GM23338 (cell line): ENCODE measurements around the gene TRIM21. TPM values are rescaled to one million over a fixed set of nuclear protein-coding genes. Genes with fewer than 3 reads are reported as not detected.

ENCODE experiments used
- ATAC-seq: fragments of 200-7000 bp; cut with Tn5 transposase; 3 replicates; pipeline ENCODE4 v1.9.1; 2020
- DNase-seq: peaks from one replicate; pipeline ENCODE4 v3.0.0-alpha.2; 2015; ENCODE audit warnings: low spot score
- H2AFZ ChIP-seq: fragments of 200-600 bp; sonication (generic); 2 replicates; pipeline ENCODE4 v1.8.0; 2016; ENCODE audit warnings: antibody characterized with exemption, mild to moderate bottlenecking, moderate library complexity
- H3F3A ChIP-seq: fragments of 200-600 bp; sonication (generic); replicated peaks from 2 replicates; pipeline ENCODE4 v1.8.0; 2017; ENCODE audit warnings: antibody characterized with exemption, mixed run types, low read depth
- H3K27ac ChIP-seq: fragments of 200-600 bp; sonication (generic); 2 replicates; pipeline ENCODE4 v1.6.1; 2016; ENCODE audit warnings: low read depth
- H3K27me3 ChIP-seq: fragments of 200-600 bp; sonication (generic); 2 replicates; pipeline ENCODE4 v1.8.0; 2016; ENCODE audit warnings: mild to moderate bottlenecking, mixed run types, moderate library complexity; ENCODE audit not compliant: insufficient read depth
- H3K36me3 ChIP-seq: fragments of 200-600 bp; sonication (generic); 2 replicates; pipeline ENCODE4 v1.8.0; 2016; ENCODE audit warnings: mild to moderate bottlenecking; ENCODE audit not compliant: insufficient read depth
- H3K4me1 ChIP-seq: fragments of 200-600 bp; sonication (generic); 2 replicates; pipeline ENCODE4 v1.8.0; 2016; ENCODE audit warnings: mild to moderate bottlenecking, moderate library complexity; ENCODE audit not compliant: insufficient read depth
- H3K4me2 ChIP-seq: fragments of 200-600 bp; sonication (generic); 2 replicates; pipeline ENCODE4 v1.7.1; 2017; ENCODE audit warnings: mixed run types
- H3K4me3 ChIP-seq: fragments of 200-600 bp; sonication (generic); 2 replicates; pipeline ENCODE4 v1.6.1; 2016; ENCODE audit warnings: mixed run types
- H3K79me2 ChIP-seq: fragments of 200-600 bp; sonication (generic); replicated peaks from 2 replicates; pipeline ENCODE4 v1.8.0; 2017; ENCODE audit warnings: mild to moderate bottlenecking; ENCODE audit not compliant: insufficient read depth
- H3K9me2 ChIP-seq: fragments of 200-600 bp; sonication (generic); 2 replicates; pipeline ENCODE4 v1.8.0; 2017; ENCODE audit not compliant: insufficient read depth
- H4K20me1 ChIP-seq: fragments of 200-600 bp; sonication (generic); replicated peaks from 2 replicates; pipeline ENCODE4 v1.8.0; 2017; ENCODE audit warnings: mild to moderate bottlenecking; ENCODE audit not compliant: insufficient read depth
- H3K27ac Mint-ChIP-seq: 2 replicates; pipeline ENCODE4 v1.8.0; 2020; ENCODE audit warnings: inconsistent platforms, mild to moderate bottlenecking, moderate library complexity, mixed read lengths
- H3K27me3 Mint-ChIP-seq: 3 replicates; pipeline ENCODE4 v1.8.0; 2022; ENCODE audit warnings: low read depth, mild to moderate bottlenecking, moderate library complexity, mixed read lengths, inconsistent platforms; ENCODE audit not compliant: insufficient read depth, poor library complexity
- H3K36me3 Mint-ChIP-seq: 3 replicates; pipeline ENCODE4 v1.8.0; 2021; ENCODE audit warnings: low read depth, mild to moderate bottlenecking, inconsistent platforms, moderate library complexity, mixed read lengths
- H3K4me1 Mint-ChIP-seq: 3 replicates; pipeline ENCODE4 v1.8.0; 2020; ENCODE audit warnings: mild to moderate bottlenecking, inconsistent platforms, mixed read lengths
- H3K4me3 Mint-ChIP-seq: 3 replicates; pipeline ENCODE4 v1.8.0; 2021; ENCODE audit warnings: moderate library complexity, mild to moderate bottlenecking, inconsistent platforms, mixed read lengths
- H3K9me3 Mint-ChIP-seq: 3 replicates; pipeline ENCODE4 v1.8.0; 2020; ENCODE audit warnings: moderate library complexity, mild to moderate bottlenecking, inconsistent platforms, mixed read lengths
- CREB1 ChIP-seq: fragments of 250-450 bp; sonication (Bioruptor Pico); IDR thresholded peaks from 2 replicates; pipeline ENCODE4 v1.5.0; 2020; ENCODE audit warnings: low read depth, mild to moderate bottlenecking, moderate library complexity
- CTCF ChIP-seq, 2 experiments: fragments of 200-600 bp in 1 of 2; sonication (generic) in 1 of 2; conservative IDR thresholded peaks; 2 replicates each; pipeline versions ENCODE4 v1.5.1 to v1.6.1; 2016 to 2017; ENCODE audit warnings: antibody characterized with exemption in 2 of 2, low read depth in 2 of 2, mild to moderate bottlenecking in 2 of 2, moderate library complexity in 1 of 2
- ETS1 ChIP-seq: IDR thresholded peaks from 2 replicates; pipeline ENCODE4 v1.6.1; 2016; ENCODE audit warnings: antibody characterized with exemption
- EZH2 ChIP-seq: fragments of 200-600 bp; sonication (generic); IDR thresholded peaks from one replicate; pipeline ENCODE4 v1.8.0; 2017; ENCODE audit warnings: antibody characterized with exemption, mild to moderate bottlenecking, low read depth; ENCODE audit not compliant: unreplicated experiment
- EZH2phosphoT487 ChIP-seq: fragments of 200-600 bp; sonication (generic); IDR thresholded peaks from one replicate; pipeline ENCODE4 v1.8.1; 2018; ENCODE audit warnings: antibody characterized with exemption; ENCODE audit not compliant: unreplicated experiment
- JUNB ChIP-seq: IDR thresholded peaks from one replicate; pipeline ENCODE4 v1.6.1; 2016; ENCODE audit warnings: antibody characterized with exemption; ENCODE audit not compliant: unreplicated experiment
- NANOG ChIP-seq: IDR thresholded peaks from 2 replicates; pipeline ENCODE4 v1.6.1; 2016; ENCODE audit warnings: antibody characterized with exemption, borderline replicate concordance
- POLR2AphosphoS5 ChIP-seq: IDR thresholded peaks from 2 replicates; pipeline ENCODE4 v1.6.1; 2016; ENCODE audit warnings: antibody characterized with exemption, low read depth
- REST ChIP-seq: IDR thresholded peaks from one replicate; pipeline ENCODE4 v1.6.1; 2018; ENCODE audit warnings: antibody characterized with exemption; ENCODE audit not compliant: unreplicated experiment
- STAT1 ChIP-seq: IDR thresholded peaks from one replicate; pipeline ENCODE4 v1.6.1; 2016; ENCODE audit warnings: antibody characterized with exemption; ENCODE audit not compliant: unreplicated experiment
- ZNF114 ChIP-seq: fragments of 250-450 bp; sonication (Bioruptor Pico); IDR thresholded peaks from 2 replicates; pipeline ENCODE4 v1.5.0; 2020; ENCODE audit warnings: mild to moderate bottlenecking, moderate library complexity
- ZNF331 ChIP-seq: fragments of 250-450 bp; sonication (Bioruptor Pico); IDR thresholded peaks from 2 replicates; pipeline ENCODE4 v1.5.0; 2020; ENCODE audit warnings: low read depth, mild to moderate bottlenecking, moderate library complexity
- ZNF462 ChIP-seq: fragments of 250-450 bp; sonication (Bioruptor Pico); IDR thresholded peaks from 2 replicates; pipeline ENCODE4 v1.5.0; 2020; ENCODE audit warnings: mild to moderate bottlenecking, moderate library complexity
- polyA plus RNA-seq: library from polyadenylated mRNA; unstranded; fragments of >200 nt; fragmentation: Nextera tagmentation; extraction: Ambion mirVana; gene quantifications from 2 replicates; pipeline ENCODE4 v1.2.1, GENCODE V29; 2016
- total RNA-seq: library from RNA; depleted of rRNA; stranded (reverse); fragments of >200 nt; shearing (Covaris generic); gene quantifications from 2 replicates; pipeline ENCODE4 v1.2.3, GENCODE V29; 2014

Gene TRIM21
- total and polyA plus RNA-seq, 2 experiments from 2014 or later = 12.7 to 18.3 TPM

GRCh38 chr11:4416816-4417215 lies 23.3 kb upstream of the TRIM21 start:
- DNase-seq (no peak), ATAC-seq (no peak)
- no peak overlapping the region for H3K4me2 ChIP-seq
- no peaks in the 10 kb centered on the region for H3K79me2 ChIP-seq
- H3K27me3 ChIP-seq = no peaks in the 10 kb centered on the region
- Mint-ChIP-seq H3K27ac (no peak overlapping the region), H3K9me3 (no peaks in the 10 kb centered on the region), H3K4me3 (no peak overlapping the region; the same call in 2 of the 3 replicates), H3K4me1 (no peaks in the 10 kb centered on the region), H3K27me3 (no peaks in the 10 kb centered on the region), H3K36me3 (no peaks in the 10 kb centered on the region)
- H3F3A ChIP-seq = no peaks in the 10 kb centered on the region
- TF ChIP-seq EZH2phosphoT487 (no peak), ZNF114 (CRISPR knock-in tag) (no peak), EZH2 (no peak), ZNF462 (no peak), JUNB (no peak), ETS1 (no peak), CTCF (conservative IDR thresholded peaks at IDR 0.05; ENCODE audit: low read depth in 2 of 2) (no peak), CREB1 (CRISPR knock-in tag) (no peak), ZNF331 (no peak), POLR2AphosphoS5 (no peak), REST (no peak), NANOG (no peak), STAT1 (no peak)
- H3K4me1 ChIP-seq = no peaks in the 10 kb centered on the region
- H3K4me3 ChIP-seq = no peak overlapping the region
- no peaks in the 10 kb centered on the region for H4K20me1 ChIP-seq
- no peaks in the 10 kb centered on the region; the same call in 1 of the 2 replicates for H3K9me2 ChIP-seq
- H3K27ac ChIP-seq = no peak overlapping the region
- no peaks in the 10 kb centered on the region for H3K36me3 ChIP-seq
- no peak overlapping the region for H2AFZ ChIP-seq
